HG03025 (cell line): Measurements from ENCODE around the gene GRID1.
"Not testable (repeated sequence)": the region's sequence is repeated elsewhere in the genome, so short reads cannot be mapped to it uniquely, and the experiment has no call there.

ENCODE experiments used
- ATAC-seq: cut with Tn5 transposase; IDR thresholded peaks from one replicate; pipeline ENCODE4 v1.9.1; 2021; ENCODE audit warnings: mild to moderate bottlenecking, moderate library complexity; ENCODE audit not compliant: unreplicated experiment, low FRiP score

GRID1 gene

GRCh38 chr10:86128360-86128759, 238.2 kb downstream of the GRID1 start:
- no peak for ATAC-seq

- ATAC-seq = no peak
Measured at GRCh38 chr10:86127274-86127819, 239.2 kb downstream of the GRID1 start.

- no peak for ATAC-seq
Measured at GRCh38 chr10:86124734-86125133, 241.9 kb downstream of the GRID1 start.

GRCh38 chr10:86123715-86124114, 242.9 kb downstream of the GRID1 start:
- no peak for ATAC-seq

- ATAC-seq = no peak
Measured at GRCh38 chr10:86123304-86123703, 243.3 kb downstream of the GRID1 start.

- ATAC-seq = no peak
Measured at GRCh38 chr10:86122646-86123045, 243.9 kb downstream of the GRID1 start.

GRCh38 chr10:86121200-86121599, 245.4 kb downstream of the GRID1 start:
- no peak for ATAC-seq

GRCh38 chr10:86117051-86117450, 249.5 kb downstream of the GRID1 start:
- ATAC-seq = no peak

- no peak for ATAC-seq
Measured at GRCh38 chr10:86113983-86114382, 252.6 kb downstream of the GRID1 start.

- no peak for ATAC-seq
Measured at GRCh38 chr10:86113501-86113900, 253.1 kb downstream of the GRID1 start.

- ATAC-seq = no peak
Measured at GRCh38 chr10:86113044-86113443, 253.6 kb downstream of the GRID1 start.

GRCh38 chr10:86111902-86112545, 254.6 kb downstream of the GRID1 start:
- ATAC-seq = no peak

GRCh38 chr10:86110156-86110786, 256.3 kb downstream of the GRID1 start:
- ATAC-seq = no peak

GRCh38 chr10:86109421-86109820, 257.2 kb downstream of the GRID1 start:
- no peak for ATAC-seq

- no peak for ATAC-seq
Measured at GRCh38 chr10:86108696-86109095, 257.9 kb downstream of the GRID1 start.

GRCh38 chr10:86107611-86108310, 258.8 kb downstream of the GRID1 start:
- not testable (repeated sequence) for ATAC-seq

- ATAC-seq = no peak
Measured at GRCh38 chr10:86107131-86107530, 259.5 kb downstream of the GRID1 start.

GRCh38 chr10:86106616-86107015, 260.0 kb downstream of the GRID1 start:
- no peak for ATAC-seq

GRCh38 chr10:86105640-86106039, 261.0 kb downstream of the GRID1 start:
- no peak for ATAC-seq

- no peak for ATAC-seq
Measured at GRCh38 chr10:86105181-86105580, 261.4 kb downstream of the GRID1 start.

- ATAC-seq = no peak
Measured at GRCh38 chr10:86104611-86105145, 261.9 kb downstream of the GRID1 start.
